H54 (cell line): ENCODE data around the gene TEF.

Experiments
- DNase-seq: peaks from one replicate; pipeline ENCODE4 v3.0.0; 2011; ENCODE audit warnings: low spot score, mixed read lengths; ENCODE audit not compliant: insufficient read length
- FAIRE-seq: peaks from 3 replicates; lab custom pipeline; 2011; peaks lifted over from hg19 to GRCh38; lab: Jason Lieb, UNC
- POLR2A ChIP-seq: IDR thresholded peaks from 2 replicates; pipeline ENCODE4 v1.6.1; 2011; ENCODE audit warnings: low read depth, mild to moderate bottlenecking, low read length

The TEF gene

GRCh38 chr22:41345807-41346335 lies 35.9 kb upstream of the TEF start:
- no peak for TF ChIP-seq POLR2A
- FAIRE-seq (no peak), DNase-seq (no peak)

- FAIRE-seq (no peak), DNase-seq (no peak)
- TF ChIP-seq POLR2A, result no peak
These were observed 34.5 kb upstream of the TEF start for GRCh38 chr22:41347066-41347859.

- no peak for TF ChIP-seq POLR2A
- no peak for DNase-seq
- no peak for FAIRE-seq
These were observed 32.7 kb upstream of the TEF start for GRCh38 chr22:41348964-41349484.

GRCh38 chr22:41350087-41350486 lies 31.7 kb upstream of the TEF start:
- TF ChIP-seq POLR2A, result no peak
- DNase-seq (no peak), FAIRE-seq (no peak)

- DNase-seq (no peak), FAIRE-seq (no peak)
- no peak for TF ChIP-seq POLR2A
These were observed 30.7 kb upstream of the TEF start for GRCh38 chr22:41351011-41351410.

GRCh38 chr22:41352058-41352457 lies 29.7 kb upstream of the TEF start:
- FAIRE-seq (no peak), DNase-seq (peak; percentile 25)
- no peak for TF ChIP-seq POLR2A

GRCh38 chr22:41353862-41354575 lies 27.7 kb upstream of the TEF start:
- TF ChIP-seq POLR2A, result no peak
- DNase-seq (no peak), FAIRE-seq (no peak)

GRCh38 chr22:41354979-41355378 lies 26.8 kb upstream of the TEF start:
- DNase-seq (no peak), FAIRE-seq (no peak)
- no peak for TF ChIP-seq POLR2A

GRCh38 chr22:41355895-41356294 lies 25.8 kb upstream of the TEF start:
- no peak for FAIRE-seq
- no peak for TF ChIP-seq POLR2A
- DNase-seq, result no peak

- DNase-seq (no peak), FAIRE-seq (no peak)
- TF ChIP-seq POLR2A, result no peak
These were observed 25.2 kb upstream of the TEF start for GRCh38 chr22:41356430-41357028.

- DNase-seq (no peak), FAIRE-seq (no peak)
- no peak for TF ChIP-seq POLR2A
These were observed 24.6 kb upstream of the TEF start for GRCh38 chr22:41357191-41357590.

- DNase-seq, result no peak
- TF ChIP-seq POLR2A, result no peak
- no peak for FAIRE-seq
These were observed 22.8 kb upstream of the TEF start for GRCh38 chr22:41358927-41359326.

GRCh38 chr22:41359376-41359775 lies 22.4 kb upstream of the TEF start:
- TF ChIP-seq POLR2A, result no peak
- FAIRE-seq (no peak), DNase-seq (no peak)

- FAIRE-seq (no peak), DNase-seq (no peak)
- no peak for TF ChIP-seq POLR2A
These were observed 21.6 kb upstream of the TEF start for GRCh38 chr22:41360126-41360525.
